ENCODE measurements around the gene RANBP1. TPM values are rescaled to one million over a fixed set of nuclear protein-coding genes. Genes with fewer than 3 reads are reported as not detected.

RANBP1 gene
- total and polyA plus RNA-seq, 2 of the 4 experiments (the other 2 are of a cell fraction) = 173 to 376 TPM

DNA sequence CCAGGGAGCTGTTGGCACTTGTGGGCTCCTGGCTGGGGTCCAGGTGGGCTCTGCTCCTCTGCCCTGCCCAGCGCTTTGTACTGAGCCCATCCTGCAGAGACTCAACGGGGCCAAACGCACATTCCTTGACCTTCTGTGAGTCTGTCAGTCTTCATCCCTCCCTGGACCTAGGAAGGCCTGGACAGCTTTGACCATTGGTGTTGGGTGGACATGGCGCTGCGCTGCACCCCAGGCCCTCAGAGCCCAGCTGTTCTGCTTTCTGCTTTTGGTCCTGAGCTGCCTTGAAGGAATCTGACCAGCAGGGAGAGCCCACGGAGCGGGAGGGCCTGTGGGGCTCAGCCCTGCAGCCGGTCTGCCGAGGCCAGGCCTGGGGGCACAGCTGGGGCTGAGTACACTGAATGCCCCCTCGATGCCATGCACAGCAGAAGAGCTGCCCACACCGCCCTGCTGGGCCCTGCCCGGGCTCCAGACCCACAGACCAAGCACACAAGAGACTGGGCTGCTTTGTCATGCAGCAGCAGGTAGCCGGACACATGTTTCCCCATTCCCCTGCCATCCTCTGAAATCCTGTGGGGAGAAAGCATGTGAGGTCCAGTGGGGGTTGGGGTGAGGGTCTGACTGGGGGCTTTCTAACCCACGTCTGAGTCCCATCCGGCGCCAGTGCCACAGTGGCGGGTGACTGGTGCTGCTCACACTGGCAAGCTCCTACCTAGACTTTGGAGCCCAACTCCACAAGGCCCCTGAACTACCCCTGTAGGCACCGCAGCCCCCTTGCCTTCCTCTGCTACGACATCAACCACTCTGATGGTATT, 59.1 kb downstream of the RANBP1 start (continued):
- TF ChIP-seq, protein P1, sequence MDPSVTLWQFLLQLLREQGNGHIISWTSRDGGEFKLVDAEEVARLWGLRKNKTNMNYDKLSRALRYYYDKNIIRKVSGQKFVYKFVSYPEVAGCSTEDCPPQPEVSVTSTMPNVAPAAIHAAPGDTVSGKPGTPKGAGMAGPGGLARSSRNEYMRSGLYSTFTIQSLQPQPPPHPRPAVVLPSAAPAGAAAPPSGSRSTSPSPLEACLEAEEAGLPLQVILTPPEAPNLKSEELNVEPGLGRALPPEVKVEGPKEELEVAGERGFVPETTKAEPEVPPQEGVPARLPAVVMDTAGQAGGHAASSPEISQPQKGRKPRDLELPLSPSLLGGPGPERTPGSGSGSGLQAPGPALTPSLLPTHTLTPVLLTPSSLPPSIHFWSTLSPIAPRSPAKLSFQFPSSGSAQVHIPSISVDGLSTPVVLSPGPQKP (IDR thresholded peaks at IDR 0.05; ENCODE audit: borderline replicate concordance, low read depth, low read length) = no peak

DNA sequence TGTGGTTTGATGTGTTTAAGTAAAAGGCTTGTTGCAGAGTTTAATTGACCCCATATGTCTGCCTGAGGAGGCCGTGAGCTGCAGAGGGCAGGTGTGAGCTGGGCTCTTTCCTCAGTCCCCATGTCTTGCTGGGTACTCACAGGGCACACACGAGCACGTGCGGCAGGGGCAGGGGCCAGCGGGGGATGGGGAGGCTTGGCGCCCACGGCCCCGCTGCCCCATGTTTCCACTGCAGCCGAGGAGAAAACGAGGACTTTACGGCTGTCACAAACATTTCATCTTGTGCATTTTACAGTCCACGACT, 59.6 kb downstream of the RANBP1 start:
- H3K79me1 ChIP-seq (ENCODE audit: low read depth in 1 of 2, low read length in 2 of 2) = no peaks in the 10 kb centered on the region
- no peak overlapping the region for H2BK120ac ChIP-seq (ENCODE audit: low read depth, low read length)
- H2AFZ ChIP-seq (replicated peaks; ENCODE audit: low read length, poor library complexity) = no peak overlapping the region
- no peak overlapping the region for H3K23ac ChIP-seq (ENCODE audit: low read depth, low read length)
- intact Hi-C loops (cut with micrococcal nuclease) (loop anchor here (5.0 kb wide), 1 partner anchor 92 kb away; the partner anchor contains the start of gene RTN4R), dilution Hi-C loops (cut with HindIII; ENCODE audit: low sequenced_read_pairs, unreplicated experiment) (no loop called here), in situ Hi-C loops (cut with MboI; ENCODE audit: low sequenced_read_pairs) (no loop called here)
- ATAC-seq (ENCODE audit: low read depth) = peak; percentile 39; the same call in 1 of the 2 replicates
- no peak overlapping the region for H4K5ac ChIP-seq (ENCODE audit: low read depth, low read length)
- no peak overlapping the region for H3K56ac ChIP-seq (ENCODE audit: extremely low read depth, insufficient read depth, low read length)
- ChIA-PET POLR2A (ENCODE audit: unreplicated experiment) (no interaction called here), CTCF (no interaction called here)
- H2AK9ac ChIP-seq (replicated peaks; ENCODE audit: low read depth, low read length, poor library complexity) = no peak overlapping the region
- DNase-seq = peak; percentile 24
- no peak overlapping the region for H2AK5ac ChIP-seq (ENCODE audit: low read depth, low read length)
- no peak overlapping the region for H3K14ac ChIP-seq (replicated peaks; ENCODE audit: low read depth, low read length)
- no peak overlapping the region for H4K8ac ChIP-seq (ENCODE audit: low read depth in 2 of 2, low read length in 2 of 2)
- H3K36me3 ChIP-seq (ENCODE audit: control insufficient read depth, insufficient read depth, low read length) = no peaks in the 10 kb centered on the region
- H3K4ac ChIP-seq (ENCODE audit: low read depth, low read length) = no peak overlapping the region
- H2BK5ac ChIP-seq (ENCODE audit: low read depth, low read length, poor library complexity, severe bottlenecking) = no peak overlapping the region
- no peak overlapping the region for H3K4me2 ChIP-seq (ENCODE audit: low read depth, low read length)
- 39% methylated on average over 2 of the region's 12 CpGs; no CpG with 5 or more reads in 1 of the 2 experiments for WGBS, 2 experiments (ENCODE audit: extremely low coverage in 2 of 2, insufficient read length in 1 of 2)
- H2BK15ac ChIP-seq (ENCODE audit: low read depth, low read length) = no peak overlapping the region
- no peaks in the 10 kb centered on the region for H3K9me1 ChIP-seq (ENCODE audit: insufficient read depth, low read length)
- H4K20me1 ChIP-seq (ENCODE audit: insufficient read depth, low read length) = no peaks in the 10 kb centered on the region
- no peak overlapping the region for H3K4me3 ChIP-seq (ENCODE audit: insufficient read depth, low read depth, low read length)
- H3K4me1 ChIP-seq (ENCODE audit: control insufficient read depth, insufficient read depth, low read length) = no peaks in the 10 kb centered on the region
- H3K9ac ChIP-seq (ENCODE audit: low read depth, low read length) = no peak overlapping the region
- no peaks in the 10 kb centered on the region for H3K9me3 ChIP-seq (ENCODE audit: control insufficient read depth, insufficient read depth, low read length)
- H2BK20ac ChIP-seq (ENCODE audit: low read depth, low read length) = no peak overlapping the region
- TF ChIP-seq RAD21 (IDR thresholded peaks at IDR 0.05; ENCODE audit: low read length) (no peak), BHLHE40 (IDR thresholded peaks at IDR 0.05; ENCODE audit: low read depth, low read length) (peak; percentile 21; the same call in 1 of the 2 replicates)
- no peak overlapping the region for H3K18ac ChIP-seq (ENCODE audit: low read depth, low read length)
- no peak overlapping the region for H4K91ac ChIP-seq (ENCODE audit: insufficient read depth, low read depth, low read length)
- peaks cover 32% of the 10 kb centered on the region for H3K27me3 ChIP-seq (ENCODE audit: control insufficient read depth, insufficient read depth, low read length)
- no peak overlapping the region for H3K27ac ChIP-seq (ENCODE audit: insufficient read depth, low read length)
- BruUV-seq (replicated peaks) = no TSS peak

Measured in IMR-90 (cell line).